ENCODE measurements around the gene SYDE2.

SYDE2 gene

GRCh38 chr1:85240643-85241042 lies 39.8 kb upstream of the SYDE2 start:
- DNase-seq (ENCODE audit: low spot score), result no peak
- no peak for TF ChIP-seq CTCF (IDR thresholded peaks at IDR 0.05)
- no peak overlapping the region for H3K4me3 ChIP-seq
- H3K27ac ChIP-seq, result no peak overlapping the region

DNA sequence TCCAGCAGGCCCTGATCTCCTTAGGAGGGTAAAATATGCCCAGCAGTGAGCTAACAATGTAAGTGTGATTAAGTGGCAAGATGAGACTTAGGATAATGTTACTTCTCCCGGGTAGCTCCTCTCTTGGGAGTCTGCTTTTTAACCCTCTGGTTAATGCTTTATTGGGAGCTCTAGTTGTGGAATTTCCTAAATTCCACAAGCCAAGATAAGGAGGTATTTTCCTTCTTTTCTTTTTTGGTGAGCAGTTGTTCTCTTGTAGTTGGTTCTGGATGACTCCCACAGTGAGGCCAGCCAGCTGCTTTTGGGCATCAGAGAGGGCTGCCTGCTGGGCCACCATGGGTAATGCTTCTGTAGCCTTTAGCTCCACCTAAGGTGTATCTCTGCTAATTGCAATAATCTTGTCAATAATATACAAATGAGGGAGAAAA lies 39.4 kb upstream of the SYDE2 start:
- no peak for TF ChIP-seq CTCF (IDR thresholded peaks at IDR 0.05)
- H3K27ac ChIP-seq, result peak overlapping the region in 1 of 2 donors; percentile 17

DNA sequence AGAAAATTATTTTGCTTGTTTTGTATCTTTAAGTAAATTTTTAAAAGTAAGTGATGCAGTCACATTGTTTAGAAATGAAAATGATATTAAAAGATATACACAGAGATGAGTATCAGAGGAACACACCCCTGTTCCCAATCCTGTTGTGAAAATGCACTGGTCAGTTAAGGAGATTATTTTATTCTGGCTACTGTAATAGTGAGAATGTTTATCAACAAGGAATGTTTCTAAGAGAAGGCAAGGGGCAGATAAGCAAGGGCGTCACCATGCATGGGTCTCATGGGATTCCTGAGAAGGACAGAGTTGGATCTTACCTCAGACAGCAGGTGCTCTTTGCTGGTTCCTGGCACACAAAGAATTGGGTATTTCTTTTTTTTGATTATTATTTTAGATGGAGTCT lies 36.8 kb upstream of the SYDE2 start:
- Histone ChIP-seq H3K27ac (no peak overlapping the region), H3K4me3 (no peak overlapping the region)
- no peak for DNase-seq (ENCODE audit: low spot score)
- TF ChIP-seq CTCF (IDR thresholded peaks at IDR 0.05), result no peak

More for the DNA sequence above, 39.4 kb upstream of the SYDE2 start:
- no peak for DNase-seq (ENCODE audit: low spot score)
- H3K4me3 ChIP-seq, result no peak overlapping the region

DNA sequence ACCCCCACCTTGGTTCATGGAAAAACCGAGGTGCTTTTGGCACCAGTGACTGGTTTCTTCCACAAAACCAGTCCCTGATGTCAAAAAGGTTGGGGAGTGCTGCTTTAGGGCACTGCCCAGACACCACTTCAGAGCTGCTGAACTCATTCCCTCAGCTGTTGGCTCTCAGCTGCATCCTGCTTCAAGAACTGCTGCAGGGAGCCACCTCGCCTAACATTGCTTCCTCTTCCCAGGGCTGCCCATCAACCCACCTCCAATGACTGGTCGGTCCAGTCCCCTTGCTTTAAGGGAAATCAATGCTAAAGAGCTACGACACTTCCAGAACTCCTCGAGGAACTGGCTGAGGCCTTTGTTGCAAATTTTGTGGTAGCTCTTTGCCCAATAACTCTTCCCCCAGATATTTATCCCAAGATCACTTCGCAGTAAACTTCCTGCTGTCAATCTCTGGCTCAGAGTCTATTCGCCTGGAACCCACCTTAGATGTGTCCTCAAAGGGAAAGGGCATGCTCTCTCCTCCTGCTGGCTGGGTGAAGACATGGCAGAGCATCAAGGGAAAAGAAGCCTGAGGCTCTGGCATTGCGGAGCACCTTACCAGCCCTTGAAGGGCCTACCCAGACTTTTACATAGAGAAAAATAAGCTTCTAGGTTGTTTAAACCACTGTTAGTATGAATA lies 29.6 kb upstream of the SYDE2 start:
- Histone ChIP-seq H3K4me3 (no peak overlapping the region), H3K27ac (no peak overlapping the region)
- no peak for TF ChIP-seq CTCF (IDR thresholded peaks at IDR 0.05)
- DNase-seq (ENCODE audit: low spot score), result no peak

DNA sequence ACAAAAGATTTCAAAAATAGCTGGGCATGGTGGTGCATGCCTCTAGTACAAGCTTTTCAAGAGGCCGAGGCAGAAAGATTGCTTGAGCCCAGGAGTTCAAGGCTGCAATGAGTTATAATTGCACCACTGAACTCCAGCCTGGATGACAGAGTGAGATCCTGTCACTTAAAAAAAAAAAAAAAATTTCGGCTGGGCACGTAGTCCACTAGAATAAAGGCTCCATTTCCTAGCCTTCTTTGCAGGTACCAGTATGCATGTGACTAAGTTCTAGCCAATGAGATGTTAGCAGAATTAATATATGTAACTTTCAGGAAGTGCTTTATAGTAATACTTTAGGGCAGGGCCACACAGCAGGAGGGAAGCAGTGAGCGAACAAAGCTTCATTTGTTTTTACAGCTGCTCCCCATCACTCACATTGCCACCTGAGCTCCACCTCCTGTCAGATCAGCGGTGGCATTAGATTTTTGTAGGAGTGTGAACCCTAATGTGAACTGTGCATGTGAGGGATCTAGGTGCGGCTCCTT lies 28.8 kb upstream of the SYDE2 start:
- no peak for TF ChIP-seq CTCF (IDR thresholded peaks at IDR 0.05)
- DNase-seq (ENCODE audit: low spot score), result no peak
- Histone ChIP-seq H3K4me3 (no peak overlapping the region), H3K27ac (no peak overlapping the region)

- no peak overlapping the region for H3K4me3 ChIP-seq
- TF ChIP-seq CTCF (IDR thresholded peaks at IDR 0.05), result no peak
- no peak overlapping the region for H3K27ac ChIP-seq
- no peak for DNase-seq (ENCODE audit: low spot score)
Measured at GRCh38 chr1:85228972-85229371, 28.2 kb upstream of the SYDE2 start.

All from coronary artery (tissue), 2 donors.